IMR-90 (cell line): ENCODE data around the gene SLC9A5. TPM values are rescaled to one million over a fixed set of nuclear protein-coding genes. Genes with fewer than 3 reads are reported as not detected.

ENCODE experiments used
- ATAC-seq: fragments of 200-7000 bp; cut with Tn5 transposase; 2 replicates; pipeline ENCODE4 v1.9.1; 2020; ENCODE audit warnings: low read depth, mild to moderate bottlenecking, moderate library complexity
- BruUV-seq: library from RNA; stranded (reverse); fragments of 400-500 nt; replicated peaks from 2 replicates; lab custom pipeline; 2021; lab: Mats Ljungman, UMichigan
- CTCF ChIA-PET: fragments of 300-600 bp; formaldehyde crosslinking; extraction: SDS; loops from one replicate; lab custom pipeline; 2021; ENCODE audit warnings: antibody characterized with exemption; lab: Yijun Ruan, JAX
- POLR2A ChIA-PET: fragments of 300-600 bp; sonication (Branson Sonifier 250); formaldehyde crosslinking; loops from one replicate; lab custom pipeline; 2022; ENCODE audit warnings: antibody characterized with exemption; ENCODE audit not compliant: unreplicated experiment; lab: Charles Lee
- DNase-seq: peaks from one replicate; pipeline ENCODE4 v3.0.0; 2013
- H2AFZ ChIP-seq: replicated peaks from 2 replicates; pipeline ENCODE3; 2013; ENCODE audit warnings: low read length, mild to moderate bottlenecking; ENCODE audit not compliant: poor library complexity
- H2AK5ac ChIP-seq: 2 replicates; pipeline ENCODE4 v1.6.1; 2013; ENCODE audit warnings: low read depth, low read length, inconsistent platforms
- H2AK9ac ChIP-seq: replicated peaks from 2 replicates; pipeline ENCODE3; 2013; ENCODE audit warnings: mild to moderate bottlenecking, low read depth, low read length, moderate library complexity; ENCODE audit not compliant: poor library complexity
- H2BK120ac ChIP-seq: 2 replicates; pipeline ENCODE4 v1.6.1; 2013; ENCODE audit warnings: low read depth, low read length, inconsistent platforms
- H2BK15ac ChIP-seq: 3 replicates; pipeline ENCODE4 v1.6.1; 2013; ENCODE audit warnings: low read depth, low read length, inconsistent platforms
- H2BK20ac ChIP-seq: 2 replicates; pipeline ENCODE4 v1.6.1; 2013; ENCODE audit warnings: low read depth, mild to moderate bottlenecking, inconsistent platforms, low read length, moderate library complexity
- H2BK5ac ChIP-seq: 2 replicates; pipeline ENCODE4 v1.6.1; 2013; ENCODE audit warnings: mild to moderate bottlenecking, low read depth, low read length, inconsistent platforms; ENCODE audit not compliant: poor library complexity, severe bottlenecking
- H3K14ac ChIP-seq: replicated peaks from 2 replicates; pipeline ENCODE4 v1.6.1; 2013; ENCODE audit warnings: low read depth, low read length, inconsistent platforms
- H3K18ac ChIP-seq: 2 replicates; pipeline ENCODE4 v1.6.1; 2013; ENCODE audit warnings: low read depth, low read length, control low read depth
- H3K23ac ChIP-seq: 2 replicates; pipeline ENCODE4 v1.6.1; 2013; ENCODE audit warnings: low read depth, low read length, inconsistent platforms
- H3K27ac ChIP-seq: 2 replicates; pipeline ENCODE4 v1.5.1; 2013; ENCODE audit warnings: mild to moderate bottlenecking, control low read depth, low read length; ENCODE audit not compliant: insufficient read depth
- H3K27me3 ChIP-seq: 2 replicates; pipeline ENCODE4 v1.6.1; 2013; ENCODE audit warnings: low read length; ENCODE audit not compliant: control insufficient read depth, insufficient read depth
- H3K36me3 ChIP-seq: 2 replicates; pipeline ENCODE4 v1.6.1; 2013; ENCODE audit warnings: low read length, mixed read lengths; ENCODE audit not compliant: control insufficient read depth, insufficient read depth
- H3K4ac ChIP-seq: 2 replicates; pipeline ENCODE4 v1.6.1; 2013; ENCODE audit warnings: low read depth, low read length, inconsistent platforms
- H3K4me1 ChIP-seq: 2 replicates; pipeline ENCODE4 v1.6.1; 2013; ENCODE audit warnings: low read length, mixed read lengths; ENCODE audit not compliant: control insufficient read depth, insufficient read depth
- H3K4me2 ChIP-seq: 2 replicates; pipeline ENCODE4 v1.6.1; 2013; ENCODE audit warnings: low read depth, mild to moderate bottlenecking, control low read depth, low read length, moderate library complexity
- H3K4me3 ChIP-seq: 2 replicates; pipeline ENCODE4 v1.5.1; 2013; ENCODE audit warnings: low read depth, mild to moderate bottlenecking, control low read depth, low read length, moderate library complexity; ENCODE audit not compliant: insufficient read depth
- H3K56ac ChIP-seq: 2 replicates; pipeline ENCODE4 v1.6.1; 2013; ENCODE audit warnings: low read length, inconsistent platforms; ENCODE audit not compliant: insufficient read depth; ENCODE audit errors: extremely low read depth
- H3K79me1 ChIP-seq, 2 experiments: 2 replicates each; pipeline ENCODE4 v1.6.1; 2013; ENCODE audit warnings: low read length in 2 of 2, inconsistent platforms in 1 of 2, low read depth in 1 of 2
- H3K9ac ChIP-seq: 2 replicates; pipeline ENCODE4 v1.6.1; 2013; ENCODE audit warnings: low read depth, low read length, control low read depth
- H3K9me1 ChIP-seq: 2 replicates; pipeline ENCODE4 v1.6.1; 2013; ENCODE audit warnings: low read length, inconsistent platforms; ENCODE audit not compliant: insufficient read depth
- H3K9me3 ChIP-seq: 2 replicates; pipeline ENCODE4 v1.6.1; 2013; ENCODE audit warnings: low read length; ENCODE audit not compliant: control insufficient read depth, insufficient read depth
- H4K20me1 ChIP-seq: 2 replicates; pipeline ENCODE4 v1.6.1; 2013; ENCODE audit warnings: low read length, inconsistent platforms; ENCODE audit not compliant: insufficient read depth
- H4K5ac ChIP-seq: 2 replicates; pipeline ENCODE4 v1.6.1; 2013; ENCODE audit warnings: mild to moderate bottlenecking, low read depth, low read length, control low read depth
- H4K8ac ChIP-seq, 2 experiments: 2 replicates each; pipeline ENCODE4 v1.6.1; 2013; ENCODE audit warnings: low read depth in 2 of 2, low read length in 2 of 2, control low read depth in 1 of 2, inconsistent platforms in 1 of 2
- H4K91ac ChIP-seq: 2 replicates; pipeline ENCODE4 v1.6.1; 2013; ENCODE audit warnings: low read depth, low read length, inconsistent platforms; ENCODE audit not compliant: insufficient read depth
- BHLHE40 ChIP-seq: fragments of 150-350 bp; IDR thresholded peaks from 2 replicates; pipeline ENCODE4 v1.6.1; 2016; ENCODE audit warnings: mild to moderate bottlenecking, low read depth, low read length
- CEBPB ChIP-seq: IDR thresholded peaks from 2 replicates; pipeline ENCODE4 v1.6.1; 2012; ENCODE audit warnings: low read depth, low read length, improper control_type of control experiment
- CHD1 ChIP-seq: IDR thresholded peaks from 2 replicates; pipeline ENCODE4 v1.6.1; 2012; ENCODE audit warnings: low read depth, low read length, improper control_type of control experiment
- CTCF ChIP-seq: conservative IDR thresholded peaks from 2 replicates; pipeline ENCODE4 v1.5.1; 2012; ENCODE audit warnings: mild to moderate bottlenecking, low read depth, low read length, improper control_type of control experiment
- ELK1 ChIP-seq: fragments of 150-350 bp; IDR thresholded peaks from 2 replicates; pipeline ENCODE4 v1.6.1; 2016; ENCODE audit warnings: low read depth, mild to moderate bottlenecking, low read length, moderate library complexity, borderline replicate concordance
- FOS ChIP-seq: fragments of 150-350 bp; IDR thresholded peaks from 2 replicates; pipeline ENCODE4 v1.6.1; 2016; ENCODE audit warnings: low read depth, low read length
- MAFK ChIP-seq: IDR thresholded peaks from 2 replicates; pipeline ENCODE4 v1.6.1; 2012; ENCODE audit warnings: low read depth, low read length, improper control_type of control experiment
- MAZ ChIP-seq: IDR thresholded peaks from 2 replicates; pipeline ENCODE4 v1.6.1; 2012; ENCODE audit warnings: low read depth, mild to moderate bottlenecking, low read length, improper control_type of control experiment, moderate library complexity, borderline replicate concordance
- NFE2L2 ChIP-seq: fragments of 150-350 bp; IDR thresholded peaks from 2 replicates; pipeline ENCODE4 v1.6.1; 2016; ENCODE audit warnings: low read depth, mild to moderate bottlenecking, low read length
- POLR2A ChIP-seq: IDR thresholded peaks from 2 replicates; pipeline ENCODE4 v1.6.1; 2012; ENCODE audit warnings: mild to moderate bottlenecking, low read depth, low read length
- RAD21 ChIP-seq: IDR thresholded peaks from 2 replicates; pipeline ENCODE4 v1.6.1; 2012; ENCODE audit warnings: low read length, improper control_type of control experiment
- RCOR1 ChIP-seq: IDR thresholded peaks from 2 replicates; pipeline ENCODE4 v1.6.1; 2012; ENCODE audit warnings: mild to moderate bottlenecking, low read length, improper control_type of control experiment; ENCODE audit not compliant: insufficient replicate concordance
- RFX5 ChIP-seq: IDR thresholded peaks from 2 replicates; pipeline ENCODE4 v1.8.0; 2012; ENCODE audit warnings: low read depth, mild to moderate bottlenecking, low read length, moderate library complexity
- USF2 ChIP-seq: fragments of 150-350 bp; IDR thresholded peaks from 2 replicates; pipeline ENCODE4 v1.6.1; 2017; ENCODE audit warnings: mild to moderate bottlenecking, antibody characterized with exemption, low read length, low read depth
- WGBS, 2 experiments: methylation state at CpG; one replicate each; pipeline versions ENCODE4 v1.1.5 to v1.1.7; 2013; ENCODE audit warnings: missing lambda C conversion rate in 2 of 2; ENCODE audit not compliant: insufficient read length in 1 of 2; ENCODE audit errors: extremely low coverage in 2 of 2; 5-methylcytosine and 5-hydroxymethylcytosine counted together
- dilution Hi-C: fragments of 300-500 bp; cut with HindIII; formaldehyde crosslinking; loops from one replicate; pipeline ENCODE4 v1.14.3; 2018; ENCODE audit warnings: low sequenced_read_pairs; ENCODE audit not compliant: unreplicated experiment
- in situ Hi-C: fragments of 300-500 bp; cut with MboI; formaldehyde crosslinking; loops from 3 replicates; pipeline ENCODE4 v1.14.3; 2019; ENCODE audit warnings: low sequenced_read_pairs, inconsistent platforms, mixed read lengths
- intact Hi-C: fragments of 100-400 bp; cut with micrococcal nuclease; formaldehyde crosslinking; loops from 2 replicates; pipeline ENCODE4 v1.10.0; 2022
- polyA plus RNA-seq, 3 experiments: library from polyadenylated mRNA; depleted of rRNA; stranded (reverse); fragments of >200 nt; gene quantifications; 2 replicates each; pipeline ENCODE4 v1.2.3, GENCODE V29; 2012; ENCODE audit warnings: low replicate concordance in 1 of 3
- total RNA-seq: library from RNA; depleted of rRNA; stranded (reverse); fragments of >200 nt; gene quantifications from 2 replicates; pipeline ENCODE4 v1.2.3, GENCODE V29; 2012

SLC9A5 gene
- total and polyA plus RNA-seq, 2 of the 4 experiments (the other 2 are of a cell fraction) = 1.8 to 5.7 TPM

- Histone ChIP-seq H3K79me1 (peaks cover 0 to 18% of the 10 kb centered on the region in 2 experiments; a peak in 3 of 4 replicates), H3K9ac (no peak overlapping the region), H2BK120ac (no peak overlapping the region), H4K8ac (no peak overlapping the region), H3K18ac (no peak overlapping the region), H2AFZ (no peak overlapping the region), H3K27me3 (no peaks in the 10 kb centered on the region), H4K5ac (no peak overlapping the region), H2BK5ac (no peak overlapping the region), H4K20me1 (0 out of 2 replicates have a peak, but pooled peaks cover 4% of the 10 kb centered on the region), H3K36me3 (no peaks in the 10 kb centered on the region), H2AK9ac (no peak overlapping the region), H2BK15ac (no peak overlapping the region), H3K4me3 (no peak overlapping the region), H4K91ac (no peak overlapping the region), H3K23ac (no peak overlapping the region), H3K4me1 (peaks cover 20% of the 10 kb centered on the region), H3K27ac (no peak overlapping the region), H3K4me2 (no peak overlapping the region), H2BK20ac (no peak overlapping the region), H3K9me1 (peaks cover 22% of the 10 kb centered on the region), H3K9me3 (no peaks in the 10 kb centered on the region), H3K4ac (no peak overlapping the region), H3K14ac (no peak overlapping the region), H3K56ac (no peak overlapping the region), H2AK5ac (no peak overlapping the region)
- TF ChIP-seq CHD1 (no peak), RCOR1 (no peak), ELK1 (no peak), BHLHE40 (no peak), NFE2L2 (no peak), CEBPB (no peak), MAZ (no peak), RFX5 (no peak), USF2 (no peak), POLR2A (no peak), RAD21 (no peak), CTCF (no peak), MAFK (no peak), FOS (no peak)
- DNase-seq (no peak), ATAC-seq (no peak)
- intact Hi-C loops = no loop called here
- dilution Hi-C loops = no loop called here
- in situ Hi-C loops = no loop called here
- CTCF ChIA-PET = no interaction called here
- 96% methylated on average over 4 of the region's 14 CpGs; no CpG with 5 or more reads in 1 of the 2 experiments for WGBS, 2 experiments
- BruUV-seq = no TSS peak
- POLR2A ChIA-PET = no interaction called here
Measured at GRCh38 chr16:67281536-67282446, 33.0 kb downstream of the SLC9A5 start.
